Smooth muscle cell (in vitro differentiated cells): ENCODE measurements around the gene EFCC1. TPM values are rescaled to one million over a fixed set of nuclear protein-coding genes. Genes with fewer than 3 reads are reported as not detected.

Experiments used
- DNase-seq: peaks from one replicate; lab custom pipeline; 2025; ENCODE audit not compliant: unreplicated experiment; lab: John Stamatoyannopoulos, UW
- H2AFZ ChIP-seq: fragments of 200-600 bp; sonication (generic); 2 replicates; pipeline ENCODE4 v1.6.0; 2016; ENCODE audit warnings: antibody characterized with exemption, low read depth, mild to moderate bottlenecking
- H3F3A ChIP-seq: fragments of 200-600 bp; sonication (generic); 2 replicates; pipeline ENCODE4 v1.6.0; 2017; ENCODE audit warnings: antibody characterized with exemption, low read depth
- H3K27ac ChIP-seq: fragments of 200-600 bp; sonication (generic); 2 replicates; pipeline ENCODE4 v1.5.1; 2016; ENCODE audit warnings: low read depth, mild to moderate bottlenecking
- H3K27me3 ChIP-seq: fragments of 200-600 bp; sonication (generic); 2 replicates; pipeline ENCODE4 v1.6.1; 2016; ENCODE audit warnings: low read depth, mild to moderate bottlenecking
- H3K36me3 ChIP-seq: fragments of 200-600 bp; sonication (generic); 2 replicates; pipeline ENCODE4 v1.5.1; 2016; ENCODE audit warnings: low read depth
- H3K4me1 ChIP-seq: fragments of 200-600 bp; sonication (generic); 2 replicates; pipeline ENCODE4 v1.5.1; 2016; ENCODE audit warnings: low read depth
- H3K4me2 ChIP-seq: fragments of 200-600 bp; sonication (generic); 2 replicates; pipeline ENCODE4 v1.6.0; 2016; ENCODE audit warnings: mild to moderate bottlenecking
- H3K4me3 ChIP-seq: fragments of 200-600 bp; sonication (generic); 2 replicates; pipeline ENCODE4 v1.5.1; 2016; ENCODE audit warnings: mild to moderate bottlenecking
- H3K79me2 ChIP-seq: fragments of 200-600 bp; sonication (generic); 2 replicates; pipeline ENCODE4 v1.6.0; 2016; ENCODE audit warnings: low read depth, mild to moderate bottlenecking
- H3K9ac ChIP-seq: fragments of 200-600 bp; sonication (generic); 2 replicates; pipeline ENCODE4 v1.6.0; 2016; ENCODE audit warnings: low read depth
- H3K9me3 ChIP-seq: fragments of 200-600 bp; sonication (generic); replicated peaks from 2 replicates; pipeline ENCODE4 v1.5.1; 2016; ENCODE audit warnings: low read depth
- H4K20me1 ChIP-seq: fragments of 200-600 bp; sonication (generic); 2 replicates; pipeline ENCODE4 v1.6.0; 2016; ENCODE audit warnings: low read depth
- WGBS: methylation state at CpG from one replicate; pipeline ENCODE4 v1.1.7; 2016; ENCODE audit warnings: low lambda C conversion rate; 5-methylcytosine and 5-hydroxymethylcytosine counted together
- polyA plus RNA-seq: library from polyadenylated mRNA; unstranded; fragments of >200 nt; fragmentation: Nextera tagmentation; extraction: Ambion mirVana; gene quantifications from 2 replicates; pipeline ENCODE4 v1.2.1, GENCODE V29; 2016
- total RNA-seq: library from RNA; depleted of rRNA; stranded (reverse); fragments of >200 nt; gene quantifications from 2 replicates; pipeline ENCODE4 v1.2.3, GENCODE V29; 2014
- TF ChIP-seq, protein P1 (sequence below): fragments of 200-600 bp; sonication (generic); IDR thresholded peaks from 2 replicates; pipeline ENCODE4 v1.5.1; 2017; ENCODE audit warnings: borderline replicate concordance, mild to moderate bottlenecking, antibody characterized with exemption; ENCODE audit not compliant: insufficient read depth, poor library complexity, severe bottlenecking

EFCC1 gene
- total and polyA plus RNA-seq, 2 experiments from 2014 or later: 0.26 TPM; not detected in 1

DNA sequence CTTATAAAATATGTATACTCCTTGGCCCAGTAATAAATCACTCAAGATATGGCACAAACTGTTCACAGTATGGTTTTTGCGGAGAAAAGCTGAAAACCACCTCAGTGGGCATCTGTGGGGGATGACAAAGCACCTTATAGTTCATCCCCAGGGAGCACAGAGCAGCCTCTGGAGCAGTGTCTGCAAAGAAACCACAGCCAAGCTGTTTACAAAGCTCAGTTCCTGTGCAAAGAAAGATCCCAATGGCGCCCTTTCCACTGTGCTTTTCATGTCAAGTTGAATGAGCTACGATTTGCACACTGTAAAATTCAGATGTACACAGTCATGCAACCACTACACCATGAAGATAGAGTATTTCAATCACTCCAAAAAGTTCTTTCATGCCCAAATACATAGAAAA, 2.5 kb upstream of the EFCC1 start:
- Histone ChIP-seq H3K4me2 (no peak overlapping the region), H3K4me1 (peaks cover 27% of the 10 kb centered on the region), H3K27me3 (peaks cover 74% of the 10 kb centered on the region), H3K4me3 (no peak overlapping the region), H3K9ac (no peak overlapping the region), H2AFZ (no peak overlapping the region), H3K36me3 (no peaks in the 10 kb centered on the region), H3K27ac (no peak overlapping the region), H3K79me2 (no peaks in the 10 kb centered on the region), H4K20me1 (no peaks in the 10 kb centered on the region), H3K9me3 (no peaks in the 10 kb centered on the region), H3F3A (no peaks in the 10 kb centered on the region)
- 68% methylated on average over 3 of the region's 3 CpGs for WGBS
- no peak for DNase-seq
- TF ChIP-seq, protein P1, sequence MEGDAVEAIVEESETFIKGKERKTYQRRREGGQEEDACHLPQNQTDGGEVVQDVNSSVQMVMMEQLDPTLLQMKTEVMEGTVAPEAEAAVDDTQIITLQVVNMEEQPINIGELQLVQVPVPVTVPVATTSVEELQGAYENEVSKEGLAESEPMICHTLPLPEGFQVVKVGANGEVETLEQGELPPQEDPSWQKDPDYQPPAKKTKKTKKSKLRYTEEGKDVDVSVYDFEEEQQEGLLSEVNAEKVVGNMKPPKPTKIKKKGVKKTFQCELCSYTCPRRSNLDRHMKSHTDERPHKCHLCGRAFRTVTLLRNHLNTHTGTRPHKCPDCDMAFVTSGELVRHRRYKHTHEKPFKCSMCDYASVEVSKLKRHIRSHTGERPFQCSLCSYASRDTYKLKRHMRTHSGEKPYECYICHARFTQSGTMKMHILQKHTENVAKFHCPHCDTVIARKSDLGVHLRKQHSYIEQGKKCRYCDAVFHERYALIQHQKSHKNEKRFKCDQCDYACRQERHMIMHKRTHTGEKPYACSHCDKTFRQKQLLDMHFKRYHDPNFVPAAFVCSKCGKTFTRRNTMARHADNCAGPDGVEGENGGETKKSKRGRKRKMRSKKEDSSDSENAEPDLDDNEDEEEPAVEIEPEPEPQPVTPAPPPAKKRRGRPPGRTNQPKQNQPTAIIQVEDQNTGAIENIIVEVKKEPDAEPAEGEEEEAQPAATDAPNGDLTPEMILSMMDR: no peak

DNA sequence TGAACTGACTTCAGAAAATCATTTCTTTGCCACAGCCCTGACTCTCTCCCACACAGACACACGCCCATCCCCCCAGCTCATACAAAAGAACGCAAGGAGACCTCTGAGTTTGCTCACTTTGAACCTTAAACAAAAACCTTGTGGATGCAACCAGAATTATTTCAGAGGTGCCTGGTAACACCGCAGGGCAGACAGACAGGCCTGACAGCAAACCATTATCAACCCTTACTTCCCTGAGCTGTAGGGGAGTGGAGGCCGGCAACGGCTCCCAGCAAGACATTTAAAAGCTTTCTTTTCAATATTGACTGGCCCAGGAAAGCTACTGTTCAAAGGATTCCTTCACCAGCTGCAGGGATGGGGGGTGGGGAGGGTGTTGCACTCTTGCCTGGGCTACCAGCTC, 2.0 kb upstream of the EFCC1 start:
- no peak overlapping the region for H3K4me3 ChIP-seq
- H3K4me1 ChIP-seq: peaks cover 23% of the 10 kb centered on the region
- no peak overlapping the region for H2AFZ ChIP-seq
- H3K9me3 ChIP-seq: no peaks in the 10 kb centered on the region
- no peaks in the 10 kb centered on the region for H3F3A ChIP-seq
- no peak overlapping the region for H3K9ac ChIP-seq
- no peak overlapping the region for H3K27ac ChIP-seq
- no peaks in the 10 kb centered on the region for H3K79me2 ChIP-seq
- DNase-seq: no peak
- no peaks in the 10 kb centered on the region for H4K20me1 ChIP-seq
- TF ChIP-seq, protein P1: no peak
- no peak overlapping the region for H3K4me2 ChIP-seq
- 61% methylated on average over 5 of the region's 5 CpGs for WGBS
- H3K36me3 ChIP-seq: no peaks in the 10 kb centered on the region
- peaks cover 76% of the 10 kb centered on the region for H3K27me3 ChIP-seq

GRCh38 chr3:129000742-129001100, 383 bp upstream of the EFCC1 start:
- Histone ChIP-seq H3K4me2 (peak overlapping the region; percentile 94), H3K79me2 (no peaks in the 10 kb centered on the region), H3K4me3 (peak overlapping the region; percentile 53), H3K4me1 (peaks cover 18% of the 10 kb centered on the region), H2AFZ (peak overlapping the region; percentile 77), H3K9me3 (no peaks in the 10 kb centered on the region), H4K20me1 (no peaks in the 10 kb centered on the region), H3K9ac (no peak overlapping the region), H3F3A (no peaks in the 10 kb centered on the region), H3K27me3 (peaks cover 86% of the 10 kb centered on the region), H3K27ac (no peak overlapping the region), H3K36me3 (no peaks in the 10 kb centered on the region)
- 16% methylated on average over 15 of the region's 15 CpGs for WGBS
- no peak for DNase-seq
- TF ChIP-seq, protein P1: no peak

DNA sequence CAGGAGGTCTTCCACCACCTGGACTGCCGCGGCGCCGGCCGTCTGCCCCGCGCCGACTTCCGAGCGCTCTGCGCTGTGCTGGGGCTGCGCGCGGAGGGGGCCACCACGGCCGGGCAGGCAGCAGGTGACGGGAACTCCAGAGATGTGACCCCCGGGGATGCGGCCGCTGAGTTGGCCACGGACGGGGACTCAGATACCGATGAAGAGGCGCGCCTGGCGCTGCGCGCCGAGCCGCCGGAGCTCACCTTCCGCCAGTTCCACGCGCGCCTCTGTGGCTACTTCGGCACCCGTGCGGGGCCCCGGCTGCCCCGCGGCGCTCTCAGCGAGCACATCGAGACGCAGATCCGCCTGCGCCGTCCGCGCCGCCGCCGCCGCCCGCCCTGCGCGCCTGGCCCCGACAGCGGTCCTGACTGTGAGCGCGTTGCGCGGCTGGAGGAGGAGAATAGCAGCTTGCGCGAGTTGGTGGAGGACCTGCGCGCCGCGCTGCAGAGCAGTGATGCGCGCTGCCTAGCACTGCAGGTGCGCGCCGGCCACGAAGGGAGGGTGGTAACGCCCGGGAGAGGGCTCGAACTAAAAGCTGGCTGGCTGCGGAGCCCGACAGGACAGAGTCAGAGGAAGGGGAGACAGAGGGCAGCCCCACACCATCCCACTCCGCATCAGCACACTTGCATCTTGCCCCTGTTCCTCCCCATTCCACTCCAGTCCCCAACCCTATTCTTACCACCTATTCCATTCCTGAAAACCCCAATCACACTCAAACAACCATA, 885 bp downstream of the EFCC1 start:
- H2AFZ ChIP-seq: no peak overlapping the region

More for the DNA sequence above, 885 bp downstream of the EFCC1 start:
- no peaks in the 10 kb centered on the region for H4K20me1 ChIP-seq
- H3K9me3 ChIP-seq: no peaks in the 10 kb centered on the region
- peak overlapping the region; percentile 53 for H3K4me3 ChIP-seq
- H3K4me1 ChIP-seq: peaks cover 18% of the 10 kb centered on the region
- WGBS: 4% methylated on average over 80 of the region's 81 CpGs
- no peaks in the 10 kb centered on the region for H3K36me3 ChIP-seq
- no peak for DNase-seq
- H3F3A ChIP-seq: no peaks in the 10 kb centered on the region
- no peaks in the 10 kb centered on the region for H3K79me2 ChIP-seq
- peaks cover 81% of the 10 kb centered on the region for H3K27me3 ChIP-seq
- peak overlapping the region; percentile 94 for H3K4me2 ChIP-seq
- no peak overlapping the region for H3K9ac ChIP-seq
- H3K27ac ChIP-seq: no peak overlapping the region
- TF ChIP-seq, protein P1: no peak
